ENCODE data around the gene DHRS7C.

Gene DHRS7C, protein sequence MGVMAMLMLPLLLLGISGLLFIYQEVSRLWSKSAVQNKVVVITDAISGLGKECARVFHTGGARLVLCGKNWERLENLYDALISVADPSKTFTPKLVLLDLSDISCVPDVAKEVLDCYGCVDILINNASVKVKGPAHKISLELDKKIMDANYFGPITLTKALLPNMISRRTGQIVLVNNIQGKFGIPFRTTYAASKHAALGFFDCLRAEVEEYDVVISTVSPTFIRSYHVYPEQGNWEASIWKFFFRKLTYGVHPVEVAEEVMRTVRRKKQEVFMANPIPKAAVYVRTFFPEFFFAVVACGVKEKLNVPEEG

DNA sequence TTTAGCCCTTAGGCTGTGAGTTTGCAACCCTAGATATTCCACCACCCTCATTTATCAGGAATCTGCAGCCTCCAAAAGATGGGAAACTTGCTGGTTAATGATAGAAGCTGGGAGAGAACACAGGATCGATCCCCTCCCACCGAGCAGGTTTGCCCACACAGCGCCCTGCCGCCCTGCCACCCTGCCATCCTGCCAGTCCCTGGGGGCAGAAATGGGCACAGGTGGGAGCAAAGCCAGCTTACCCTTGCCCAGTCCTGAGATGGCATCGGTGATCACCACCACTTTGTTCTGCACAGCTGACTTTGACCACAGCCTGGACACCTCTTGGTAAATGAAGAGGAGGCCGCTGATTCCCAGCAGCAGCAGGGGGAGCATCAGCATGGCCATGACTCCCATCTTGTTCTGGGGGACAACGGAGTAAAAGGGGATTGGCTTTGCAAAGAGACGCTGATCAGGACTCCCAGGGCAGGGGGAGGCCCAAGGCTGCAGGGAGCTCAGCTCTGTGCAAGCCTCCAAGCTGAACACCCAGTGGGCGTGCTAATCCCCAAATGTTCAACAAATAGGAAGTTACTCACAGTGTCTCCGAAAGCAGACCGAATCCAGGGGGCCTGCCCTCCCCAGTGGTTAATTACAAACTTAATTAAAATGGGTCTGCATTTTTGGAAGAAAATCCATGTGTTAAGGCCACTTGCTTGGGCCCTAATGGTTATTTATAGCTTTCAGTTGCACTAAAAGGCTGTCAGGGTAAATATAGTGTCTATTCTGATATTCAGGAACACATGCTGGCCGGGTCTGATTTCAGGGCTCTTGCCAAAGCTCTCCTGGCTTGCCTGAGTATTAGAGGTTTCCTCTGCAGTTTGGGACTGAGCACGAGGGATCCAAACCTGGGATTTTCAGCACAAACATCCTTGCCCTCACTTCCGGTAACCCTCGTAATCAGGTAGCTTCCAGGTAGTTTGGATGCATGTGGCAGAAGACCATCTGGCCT lies at the start of gene DHRS7C:
Gene DHRS7C (minus strand): TSS at position 704 of the 988 bp plus-strand sequence. CDS start 308 bp downstream, at position 396.
- no peak for TF ChIP-seq YY1 (IDR thresholded peaks at IDR 0.05; ENCODE audit: insufficient read depth, insufficient read length)
- TF ChIP-seq ZNF274 (IDR thresholded peaks at IDR 0.05; ENCODE audit: low read depth, low read length): no peak
- TF ChIP-seq SUZ12 (IDR thresholded peaks at IDR 0.05; ENCODE audit: extremely low read depth, insufficient read depth, insufficient read length): no peak
- Histone ChIP-seq H3K9me3 (ENCODE audit: insufficient read depth, low read length) (no peaks in the 10 kb centered on the region), H3K36me3 (ENCODE audit: insufficient read depth, insufficient read length, low read length) (no peaks in the 10 kb centered on the region), H3K4me3 (ENCODE audit: insufficient read length, low read depth) (no peak within 1 kb of the TSS), H3K27me3 (ENCODE audit: insufficient read depth, insufficient read length) (no peaks in the 10 kb centered on the region), H3K4me1 (ENCODE audit: insufficient read depth, insufficient read length) (peaks cover 3% of the 10 kb centered on the region), H3K9ac (ENCODE audit: insufficient read length, low read depth) (no peak within 1 kb of the TSS)
- no peak for DNase-seq (ENCODE audit: low read depth, low spot score)

DNA sequence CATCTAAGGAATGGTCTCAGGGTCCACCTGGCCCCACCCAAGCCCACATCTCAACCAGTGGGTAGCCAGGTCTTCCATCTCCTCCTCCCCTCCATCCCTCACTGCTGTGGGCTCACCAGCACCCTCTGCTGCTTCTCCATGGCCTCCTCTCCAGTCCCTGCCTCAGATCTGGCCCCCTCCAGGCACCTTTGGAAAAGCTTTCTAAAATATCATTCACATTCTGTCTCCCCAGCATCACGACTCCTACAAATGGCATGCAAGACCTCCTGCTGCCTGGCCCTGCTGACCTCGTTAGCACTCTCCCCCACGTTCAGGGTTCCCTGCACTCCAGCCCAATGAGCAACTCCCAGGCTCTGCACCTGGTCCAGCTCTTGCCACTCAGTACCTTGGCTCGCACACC lies 48.0 kb upstream of the DHRS7C start:
- peaks cover 7% of the 10 kb centered on the region for H3K4me1 ChIP-seq (ENCODE audit: insufficient read depth, insufficient read length)
- no peaks in the 10 kb centered on the region for H3K27me3 ChIP-seq (ENCODE audit: insufficient read depth, insufficient read length)
- no peaks in the 10 kb centered on the region for H3K36me3 ChIP-seq (ENCODE audit: insufficient read depth, insufficient read length, low read length)
- H3K4me3 ChIP-seq (ENCODE audit: insufficient read length, low read depth): no peak overlapping the region
- no peak overlapping the region for H3K9ac ChIP-seq (ENCODE audit: insufficient read length, low read depth)
- no peaks in the 10 kb centered on the region for H3K9me3 ChIP-seq (ENCODE audit: insufficient read depth, low read length)
- DNase-seq (ENCODE audit: low read depth, low spot score): no peak
- TF ChIP-seq SUZ12 (IDR thresholded peaks at IDR 0.05; ENCODE audit: extremely low read depth, insufficient read depth, insufficient read length): no peak
- TF ChIP-seq YY1 (IDR thresholded peaks at IDR 0.05; ENCODE audit: insufficient read depth, insufficient read length): no peak
- no peak for TF ChIP-seq ZNF274 (IDR thresholded peaks at IDR 0.05; ENCODE audit: low read depth, low read length)

DNA sequence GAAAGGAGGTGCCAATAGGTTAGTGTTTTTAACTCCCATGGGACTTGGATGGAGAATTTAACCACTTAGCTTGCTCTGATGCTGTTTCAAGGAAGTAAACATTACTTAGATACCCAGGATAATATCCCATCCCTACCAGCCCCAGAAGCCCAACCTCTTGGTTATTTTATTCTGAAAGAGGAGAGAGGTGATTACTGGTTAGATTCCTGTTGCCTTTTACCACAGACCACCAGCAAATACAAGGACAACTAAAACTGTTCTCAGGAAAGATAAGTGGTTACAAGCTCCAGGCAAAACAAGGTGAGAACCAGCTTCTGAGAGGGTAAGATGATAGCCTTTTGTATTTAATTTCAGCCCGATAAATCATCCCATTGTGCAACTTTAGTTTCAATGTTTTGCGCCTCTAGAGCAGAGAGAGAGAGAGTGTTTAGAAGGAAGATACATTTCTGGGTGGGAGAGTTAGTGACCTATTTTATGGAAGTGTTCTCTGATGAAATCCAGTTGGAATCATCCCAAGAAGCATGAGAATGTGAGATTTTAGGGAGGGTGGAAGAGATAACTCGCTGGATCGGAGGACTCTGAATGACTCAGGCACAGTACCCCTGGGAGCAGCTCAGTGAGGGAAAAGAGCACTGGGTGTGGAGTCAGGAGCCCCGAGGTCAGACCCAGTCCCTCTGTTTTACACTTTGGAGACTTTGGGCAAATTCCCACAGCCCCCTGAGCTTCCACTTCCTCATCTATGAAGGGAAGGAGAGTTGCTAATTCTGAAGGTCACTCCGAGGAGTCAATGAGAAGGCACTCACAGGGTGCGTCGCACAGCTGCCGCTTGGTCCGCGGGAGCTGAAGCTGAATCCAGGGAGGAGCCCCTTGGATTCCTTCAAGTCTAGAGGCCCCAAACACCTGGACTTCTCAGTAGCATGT lies 46.4 kb upstream of the DHRS7C start:
- Histone ChIP-seq H3K9ac (ENCODE audit: insufficient read length, low read depth) (no peak overlapping the region), H3K27me3 (ENCODE audit: insufficient read depth, insufficient read length) (no peaks in the 10 kb centered on the region), H3K9me3 (ENCODE audit: insufficient read depth, low read length) (no peaks in the 10 kb centered on the region; the same call in 1 of the 2 replicates), H3K4me1 (ENCODE audit: insufficient read depth, insufficient read length) (peaks cover 7% of the 10 kb centered on the region), H3K4me3 (ENCODE audit: insufficient read length, low read depth) (no peak overlapping the region), H3K36me3 (ENCODE audit: insufficient read depth, insufficient read length, low read length) (no peaks in the 10 kb centered on the region)
- DNase-seq (ENCODE audit: low read depth, low spot score): no peak
- no peak for TF ChIP-seq SUZ12 (IDR thresholded peaks at IDR 0.05; ENCODE audit: extremely low read depth, insufficient read depth, insufficient read length)
- TF ChIP-seq ZNF274 (IDR thresholded peaks at IDR 0.05; ENCODE audit: low read depth, low read length): no peak
- no peak for TF ChIP-seq YY1 (IDR thresholded peaks at IDR 0.05; ENCODE audit: insufficient read depth, insufficient read length)

DNA sequence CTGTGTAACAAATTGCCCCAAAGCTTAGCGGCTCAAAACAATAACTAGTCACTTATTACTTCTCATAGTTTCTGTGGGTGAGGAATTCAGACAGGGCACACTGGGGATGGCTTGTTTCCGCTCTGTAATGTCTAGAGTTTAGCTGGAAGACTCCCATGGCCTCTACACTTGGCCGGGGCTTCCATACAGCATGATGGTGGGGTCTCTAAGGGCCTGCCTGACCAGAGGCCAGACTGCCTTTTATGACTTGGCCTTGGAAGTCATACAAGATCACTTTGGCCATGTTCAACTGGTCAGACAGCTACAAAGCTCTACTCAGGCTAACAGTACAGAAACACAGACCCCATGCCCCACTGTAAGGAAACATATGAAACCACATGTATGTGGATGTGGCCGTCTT lies 42.5 kb upstream of the DHRS7C start:
- Histone ChIP-seq H3K9me3 (ENCODE audit: insufficient read depth, low read length) (no peaks in the 10 kb centered on the region; the same call in 1 of the 2 replicates), H3K4me1 (ENCODE audit: insufficient read depth, insufficient read length) (peaks cover 4% of the 10 kb centered on the region), H3K9ac (ENCODE audit: insufficient read length, low read depth) (no peak overlapping the region), H3K27me3 (ENCODE audit: insufficient read depth, insufficient read length) (no peaks in the 10 kb centered on the region), H3K36me3 (ENCODE audit: insufficient read depth, insufficient read length, low read length) (no peaks in the 10 kb centered on the region), H3K4me3 (ENCODE audit: insufficient read length, low read depth) (no peak overlapping the region)
- DNase-seq (ENCODE audit: low read depth, low spot score): no peak
- TF ChIP-seq SUZ12 (IDR thresholded peaks at IDR 0.05; ENCODE audit: extremely low read depth, insufficient read depth, insufficient read length): no peak
- TF ChIP-seq ZNF274 (IDR thresholded peaks at IDR 0.05; ENCODE audit: low read depth, low read length): no peak
- TF ChIP-seq YY1 (IDR thresholded peaks at IDR 0.05; ENCODE audit: insufficient read depth, insufficient read length): no peak

DNA sequence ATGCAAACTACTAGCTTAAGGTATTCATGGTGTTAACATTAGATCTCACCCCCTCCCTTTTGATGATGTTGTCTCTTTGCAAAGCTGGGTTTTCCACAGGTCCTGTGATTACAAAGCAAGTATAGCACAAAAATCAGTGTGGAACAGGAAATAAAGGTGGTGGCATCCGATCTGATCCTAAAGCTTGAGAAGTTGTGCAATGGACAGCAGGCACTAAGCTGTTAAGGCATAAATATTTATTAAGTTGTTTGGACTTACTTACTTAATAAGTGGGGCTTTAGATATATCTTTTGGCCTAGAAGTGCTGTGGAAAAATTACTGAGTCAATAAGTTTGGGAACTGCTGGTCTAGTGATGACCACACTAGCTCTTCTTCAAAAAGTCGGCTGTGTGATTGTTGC lies 39.3 kb upstream of the DHRS7C start:
- Histone ChIP-seq H3K9me3 (ENCODE audit: insufficient read depth, low read length) (no peaks in the 10 kb centered on the region; the same call in 1 of the 2 replicates), H3K36me3 (ENCODE audit: insufficient read depth, insufficient read length, low read length) (no peaks in the 10 kb centered on the region), H3K27me3 (ENCODE audit: insufficient read depth, insufficient read length) (no peaks in the 10 kb centered on the region), H3K4me3 (ENCODE audit: insufficient read length, low read depth) (no peak overlapping the region), H3K4me1 (ENCODE audit: insufficient read depth, insufficient read length) (peaks cover 3% of the 10 kb centered on the region), H3K9ac (ENCODE audit: insufficient read length, low read depth) (no peak overlapping the region)
- no peak for DNase-seq (ENCODE audit: low read depth, low spot score)
- TF ChIP-seq YY1 (IDR thresholded peaks at IDR 0.05; ENCODE audit: insufficient read depth, insufficient read length): no peak
- TF ChIP-seq SUZ12 (IDR thresholded peaks at IDR 0.05; ENCODE audit: extremely low read depth, insufficient read depth, insufficient read length): no peak
- TF ChIP-seq ZNF274 (IDR thresholded peaks at IDR 0.05; ENCODE audit: low read depth, low read length): no peak

DNA sequence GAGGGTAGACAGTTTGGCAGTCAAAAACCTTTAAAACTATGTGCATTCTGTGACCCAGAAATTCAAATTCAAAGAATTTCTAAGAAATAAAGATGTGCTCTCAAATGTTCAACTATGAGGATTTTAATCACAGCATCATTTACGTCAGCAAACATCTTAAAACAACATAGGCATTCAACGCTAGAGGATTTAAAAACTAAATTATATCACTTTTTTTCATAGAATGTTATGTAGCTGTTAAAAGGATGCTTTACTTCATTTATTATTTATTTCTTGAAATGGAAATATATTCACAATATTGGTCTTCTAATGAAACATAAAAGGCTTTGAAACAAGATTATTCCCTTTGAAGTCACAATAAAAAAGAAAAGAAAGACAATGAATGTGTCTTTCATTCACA lies 38.0 kb upstream of the DHRS7C start:
- DNase-seq (ENCODE audit: low read depth, low spot score): no peak
- TF ChIP-seq YY1 (IDR thresholded peaks at IDR 0.05; ENCODE audit: insufficient read depth, insufficient read length): no peak
- no peak for TF ChIP-seq SUZ12 (IDR thresholded peaks at IDR 0.05; ENCODE audit: extremely low read depth, insufficient read depth, insufficient read length)
- TF ChIP-seq ZNF274 (IDR thresholded peaks at IDR 0.05; ENCODE audit: low read depth, low read length): no peak
- H3K27me3 ChIP-seq (ENCODE audit: insufficient read depth, insufficient read length): no peaks in the 10 kb centered on the region
- peaks cover 3% of the 10 kb centered on the region for H3K4me1 ChIP-seq (ENCODE audit: insufficient read depth, insufficient read length)
- no peak overlapping the region for H3K9ac ChIP-seq (ENCODE audit: insufficient read length, low read depth)
- H3K36me3 ChIP-seq (ENCODE audit: insufficient read depth, insufficient read length, low read length): no peaks in the 10 kb centered on the region
- H3K4me3 ChIP-seq (ENCODE audit: insufficient read length, low read depth): no peak overlapping the region
- H3K9me3 ChIP-seq (ENCODE audit: insufficient read depth, low read length): no peaks in the 10 kb centered on the region; the same call in 1 of the 2 replicates
